Measurements from ENCODE around the gene ZNF705A. TPM values are rescaled to one million over a fixed set of nuclear protein-coding genes. Genes with fewer than 3 reads are reported as not detected.
"Not testable (repeated sequence)": the region's sequence is repeated elsewhere in the genome, so short reads cannot be mapped to it uniquely, and the experiment has no call there.

ZNF705A gene
- total RNA-seq, 2 donors from 2014 or later = not detected

- H3K27me3 ChIP-seq (replicated peaks; ENCODE audit: insufficient read depth) = no peaks in the 10 kb centered on the region
- no peak for DNase-seq (ENCODE audit: low spot score)
- TF ChIP-seq POLR2A (IDR thresholded peaks at IDR 0.05) = no peak
- no peak overlapping the region for H3K27ac ChIP-seq
- H3K36me3 ChIP-seq = no peaks in the 10 kb centered on the region
- WGBS = 61% methylated on average over 4 of the region's 4 CpGs
- intact Hi-C loops (cut with DNase I) = no loop called here
- H3K9me3 ChIP-seq = no peaks in the 10 kb centered on the region
- no peak overlapping the region for H3K4me3 ChIP-seq
- no peaks in the 10 kb centered on the region for H3K4me1 ChIP-seq (replicated peaks)
Measured at GRCh38 chr12:8127138-8127537, 29.7 kb upstream of the ZNF705A start.

- H3K27ac ChIP-seq; H3K9me3 ChIP-seq; H3K4me3 ChIP-seq; H3K36me3 ChIP-seq; H3K4me1 ChIP-seq (replicated peaks); H3K27me3 ChIP-seq (replicated peaks; ENCODE audit: insufficient read depth); DNase-seq (ENCODE audit: low spot score); intact Hi-C loops (cut with DNase I): not testable (repeated sequence)
- WGBS = 97% methylated on average over 16 of the region's 18 CpGs
Measured at GRCh38 chr12:8133636-8134397, 23.0 kb upstream of the ZNF705A start.

GRCh38 chr12:8134398-8134930 lies 22.4 kb upstream of the ZNF705A start:
- H3K4me1 ChIP-seq (replicated peaks); H3K4me3 ChIP-seq; H3K27me3 ChIP-seq (replicated peaks; ENCODE audit: insufficient read depth); H3K9me3 ChIP-seq; DNase-seq (ENCODE audit: low spot score); H3K36me3 ChIP-seq; intact Hi-C loops (cut with DNase I); H3K27ac ChIP-seq: not testable (repeated sequence)
- 93% methylated on average over 23 of the region's 23 CpGs for WGBS

GRCh38 chr12:8141647-8142046 lies 15.2 kb upstream of the ZNF705A start:
- WGBS = 62% methylated on average over 8 of the region's 8 CpGs
- intact Hi-C loops (cut with DNase I); DNase-seq (ENCODE audit: low spot score): not testable (repeated sequence)

GRCh38 chr12:8143261-8143660 lies 13.6 kb upstream of the ZNF705A start:
- no peaks in the 10 kb centered on the region for H3K9me3 ChIP-seq

More at GRCh38 chr12:8141647-8142046, 15.2 kb upstream of the ZNF705A start:
- not testable (repeated sequence) for H3K4me3 ChIP-seq; H3K27me3 ChIP-seq (replicated peaks; ENCODE audit: insufficient read depth); H3K27ac ChIP-seq; H3K9me3 ChIP-seq; H3K36me3 ChIP-seq; H3K4me1 ChIP-seq (replicated peaks)

GRCh38 chr12:8145754-8146441 lies 10.9 kb upstream of the ZNF705A start:
- Histone ChIP-seq H3K4me1 (replicated peaks) (no peaks in the 10 kb centered on the region), H3K36me3 (no peaks in the 10 kb centered on the region), H3K27ac (no peak overlapping the region), H3K9me3 (no peaks in the 10 kb centered on the region), H3K4me3 (no peak overlapping the region), H3K27me3 (replicated peaks; ENCODE audit: insufficient read depth) (no peaks in the 10 kb centered on the region)
- intact Hi-C loops (cut with DNase I) = no loop called here
- no peak for DNase-seq (ENCODE audit: low spot score)
- 34% methylated on average over 19 of the region's 19 CpGs for WGBS
- TF ChIP-seq CTCF (IDR thresholded peaks at IDR 0.05) = no peak
- TF ChIP-seq POLR2A (IDR thresholded peaks at IDR 0.05) = no peak

More at GRCh38 chr12:8143261-8143660, 13.6 kb upstream of the ZNF705A start:
- H3K27ac ChIP-seq = no peak overlapping the region
- TF ChIP-seq POLR2AphosphoS5 (IDR thresholded peaks at IDR 0.05) (no peak), CTCF (IDR thresholded peaks at IDR 0.05) (no peak), POLR2A (IDR thresholded peaks at IDR 0.05) (no peak)
- H3K4me3 ChIP-seq = no peak overlapping the region
- no peaks in the 10 kb centered on the region for H3K27me3 ChIP-seq (replicated peaks; ENCODE audit: insufficient read depth)
- no peaks in the 10 kb centered on the region for H3K36me3 ChIP-seq
- intact Hi-C loops (cut with DNase I) = no loop called here
- H3K4me1 ChIP-seq (replicated peaks) = no peaks in the 10 kb centered on the region
- no peak for DNase-seq (ENCODE audit: low spot score)

- Histone ChIP-seq H3K36me3 (no peaks in the 10 kb centered on the region), H3K9me3 (no peaks in the 10 kb centered on the region), H3K4me3 (no peak overlapping the region), H3K4me1 (replicated peaks) (no peaks in the 10 kb centered on the region), H3K27me3 (replicated peaks; ENCODE audit: insufficient read depth) (no peaks in the 10 kb centered on the region), H3K27ac (no peak overlapping the region)
- TF ChIP-seq POLR2A (IDR thresholded peaks at IDR 0.05) (no peak), POLR2AphosphoS5 (IDR thresholded peaks at IDR 0.05) (no peak), CTCF (IDR thresholded peaks at IDR 0.05) (no peak)
- WGBS = 27% methylated on average over 3 of the region's 4 CpGs
- no peak for DNase-seq (ENCODE audit: low spot score)
- intact Hi-C loops (cut with DNase I) = no loop called here
Measured at GRCh38 chr12:8146442-8146771, 10.4 kb upstream of the ZNF705A start.

All from prostate gland (tissue), 2 donors.